ENCODE measurements around the gene ADARB1. TPM values are rescaled to one million over a fixed set of nuclear protein-coding genes. Genes with fewer than 3 reads are reported as not detected.

The ADARB1 gene
- total RNA-seq, 1 experiment from 2014 or later: 12.1 TPM

DNA sequence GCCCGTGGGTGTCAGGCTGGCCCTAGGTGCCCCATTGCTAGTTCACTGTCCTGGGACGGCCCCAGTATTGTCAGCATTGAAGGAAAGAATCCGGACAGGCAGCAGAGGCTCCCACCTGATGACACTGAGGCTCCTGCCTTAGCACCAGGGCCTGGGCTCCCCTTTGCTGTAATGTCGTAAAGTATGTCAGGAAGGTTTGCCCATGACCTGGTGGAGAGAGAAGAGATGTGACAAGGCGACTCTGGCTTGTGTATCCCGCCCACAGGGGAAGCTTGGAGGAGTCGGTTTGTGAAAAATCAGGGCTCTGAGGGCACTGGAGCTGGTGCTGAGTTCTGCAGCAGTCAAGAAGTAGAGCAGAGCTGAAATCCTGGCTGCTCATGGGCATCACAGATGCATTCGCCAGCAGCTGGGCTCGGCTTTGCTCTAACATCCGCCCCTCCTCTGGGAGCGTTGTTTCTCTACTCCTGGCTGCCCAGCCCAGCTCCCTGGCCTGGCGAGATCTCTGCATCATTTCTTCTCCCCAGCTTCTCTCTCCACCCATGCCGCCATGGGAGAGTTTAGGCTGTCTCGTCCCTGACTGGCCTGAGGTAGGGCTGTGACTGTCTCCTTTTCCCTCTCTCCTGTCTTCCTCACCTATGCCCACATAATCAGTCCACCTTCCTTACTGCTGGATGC is 74.1 kb downstream of the ADARB1 start:
- H3K9me3 ChIP-seq (ENCODE audit: insufficient read depth, low read depth): no peaks in the 10 kb centered on the region
- no peak overlapping the region for H3K27ac ChIP-seq
- no peaks in the 10 kb centered on the region for H4K20me1 ChIP-seq (ENCODE audit: insufficient read depth)
- BruUV-seq (replicated peaks): no TSS peak
- POLR2A ChIA-PET (ENCODE audit: unreplicated experiment): no interaction called here
- H3K4me3 ChIP-seq: no peak overlapping the region
- no peaks in the 10 kb centered on the region for H3F3A ChIP-seq (ENCODE audit: insufficient read depth, low read depth)
- no peak for DNase-seq
- intact Hi-C loops (cut with micrococcal nuclease; ENCODE audit: unreplicated experiment): loop anchor here (10.0 kb wide), 1 partner anchor 96 kb away; no protein-coding TSS in a partner anchor
- no peaks in the 10 kb centered on the region for H3K9me2 ChIP-seq (ENCODE audit: insufficient read depth)
- no peak overlapping the region for H2AFZ ChIP-seq
- no peak overlapping the region for H3K4me2 ChIP-seq
- no peaks in the 10 kb centered on the region for H3K79me2 ChIP-seq (ENCODE audit: low read depth)
- no peaks in the 10 kb centered on the region for H3K4me1 ChIP-seq (replicated peaks; ENCODE audit: insufficient read depth)
- no peaks in the 10 kb centered on the region for H3K27me3 ChIP-seq (ENCODE audit: insufficient read depth, low read depth)
- H3K36me3 ChIP-seq (ENCODE audit: low read depth): no peaks in the 10 kb centered on the region
- CTCF ChIA-PET: no interaction called here
- no peak for TF ChIP-seq EZH2 (IDR thresholded peaks at IDR 0.05; ENCODE audit: low read depth)
- TF ChIP-seq, protein P1, sequence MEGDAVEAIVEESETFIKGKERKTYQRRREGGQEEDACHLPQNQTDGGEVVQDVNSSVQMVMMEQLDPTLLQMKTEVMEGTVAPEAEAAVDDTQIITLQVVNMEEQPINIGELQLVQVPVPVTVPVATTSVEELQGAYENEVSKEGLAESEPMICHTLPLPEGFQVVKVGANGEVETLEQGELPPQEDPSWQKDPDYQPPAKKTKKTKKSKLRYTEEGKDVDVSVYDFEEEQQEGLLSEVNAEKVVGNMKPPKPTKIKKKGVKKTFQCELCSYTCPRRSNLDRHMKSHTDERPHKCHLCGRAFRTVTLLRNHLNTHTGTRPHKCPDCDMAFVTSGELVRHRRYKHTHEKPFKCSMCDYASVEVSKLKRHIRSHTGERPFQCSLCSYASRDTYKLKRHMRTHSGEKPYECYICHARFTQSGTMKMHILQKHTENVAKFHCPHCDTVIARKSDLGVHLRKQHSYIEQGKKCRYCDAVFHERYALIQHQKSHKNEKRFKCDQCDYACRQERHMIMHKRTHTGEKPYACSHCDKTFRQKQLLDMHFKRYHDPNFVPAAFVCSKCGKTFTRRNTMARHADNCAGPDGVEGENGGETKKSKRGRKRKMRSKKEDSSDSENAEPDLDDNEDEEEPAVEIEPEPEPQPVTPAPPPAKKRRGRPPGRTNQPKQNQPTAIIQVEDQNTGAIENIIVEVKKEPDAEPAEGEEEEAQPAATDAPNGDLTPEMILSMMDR (conservative IDR thresholded peaks at IDR 0.05): no peak

GRCh38 chr21:45149021-45149420 is 74.6 kb downstream of the ADARB1 start:
- BruUV-seq (replicated peaks): no TSS peak
- intact Hi-C loops (cut with micrococcal nuclease; ENCODE audit: unreplicated experiment): loop anchor here (10.0 kb wide), 1 partner anchor 96 kb away; no protein-coding TSS in a partner anchor
- ChIA-PET CTCF (no interaction called here), POLR2A (ENCODE audit: unreplicated experiment) (no interaction called here)
- H3K4me2 ChIP-seq: no peak overlapping the region
- no peaks in the 10 kb centered on the region for H3K4me1 ChIP-seq (replicated peaks; ENCODE audit: insufficient read depth)
- H3K9me3 ChIP-seq (ENCODE audit: insufficient read depth, low read depth): no peaks in the 10 kb centered on the region
- no peaks in the 10 kb centered on the region for H3K27me3 ChIP-seq (ENCODE audit: insufficient read depth, low read depth)
- no peak for DNase-seq
- no peaks in the 10 kb centered on the region for H3F3A ChIP-seq (ENCODE audit: insufficient read depth, low read depth)
- no peak overlapping the region for H2AFZ ChIP-seq
- no peak overlapping the region for H3K27ac ChIP-seq
- H3K9me2 ChIP-seq (ENCODE audit: insufficient read depth): no peaks in the 10 kb centered on the region
- H4K20me1 ChIP-seq (ENCODE audit: insufficient read depth): no peaks in the 10 kb centered on the region
- no peaks in the 10 kb centered on the region for H3K79me2 ChIP-seq (ENCODE audit: low read depth)
- no peak overlapping the region for H3K4me3 ChIP-seq
- H3K36me3 ChIP-seq (ENCODE audit: low read depth): no peaks in the 10 kb centered on the region
- TF ChIP-seq, protein P1 (conservative IDR thresholded peaks at IDR 0.05): no peak
- no peak for TF ChIP-seq EZH2 (IDR thresholded peaks at IDR 0.05; ENCODE audit: low read depth)

DNA sequence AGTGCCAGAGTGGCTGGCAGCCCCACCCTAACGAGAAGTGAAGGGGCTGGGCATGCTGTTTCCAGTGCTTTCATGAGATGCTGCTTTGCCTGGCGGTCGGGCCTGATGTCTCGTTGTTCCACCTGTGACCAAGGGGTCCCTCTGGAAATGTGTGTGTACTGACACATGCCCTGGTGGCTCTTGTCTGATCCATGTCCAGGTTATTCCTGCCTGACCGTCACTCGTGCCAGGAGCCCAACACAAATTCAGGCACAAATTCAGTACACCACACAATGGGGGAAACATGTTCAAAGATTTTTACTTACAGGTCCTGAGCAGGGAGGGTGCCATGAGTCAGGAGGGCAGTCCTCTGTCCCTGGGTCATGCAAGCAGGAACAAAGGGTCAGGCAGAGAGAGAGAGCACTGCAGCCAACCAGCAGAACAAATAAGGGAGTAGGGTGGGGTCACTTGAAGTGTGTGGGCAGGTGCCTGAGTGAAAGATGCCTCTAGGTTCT is 76.3 kb downstream of the ADARB1 start:
- H3K27ac ChIP-seq: no peak overlapping the region
- POLR2A ChIA-PET (ENCODE audit: unreplicated experiment): no interaction called here
- intact Hi-C loops (cut with micrococcal nuclease; ENCODE audit: unreplicated experiment): no loop called here
- no peak overlapping the region for H3K4me3 ChIP-seq
- no peaks in the 10 kb centered on the region for H3K9me3 ChIP-seq (ENCODE audit: insufficient read depth, low read depth)
- no peaks in the 10 kb centered on the region for H4K20me1 ChIP-seq (ENCODE audit: insufficient read depth)
- no peaks in the 10 kb centered on the region for H3K4me1 ChIP-seq (replicated peaks; ENCODE audit: insufficient read depth)
- CTCF ChIA-PET: no interaction called here
- no peak for DNase-seq
- no peak overlapping the region for H3K4me2 ChIP-seq
- no peaks in the 10 kb centered on the region for H3K36me3 ChIP-seq (ENCODE audit: low read depth)
- H3K9me2 ChIP-seq (ENCODE audit: insufficient read depth): no peaks in the 10 kb centered on the region
- no TSS peak for BruUV-seq (replicated peaks)
- no peak for TF ChIP-seq EZH2 (IDR thresholded peaks at IDR 0.05; ENCODE audit: low read depth)
- TF ChIP-seq, protein P1 (conservative IDR thresholded peaks at IDR 0.05): no peak
- no peak overlapping the region for H2AFZ ChIP-seq
- no peaks in the 10 kb centered on the region for H3K79me2 ChIP-seq (ENCODE audit: low read depth)
- no peaks in the 10 kb centered on the region for H3K27me3 ChIP-seq (ENCODE audit: insufficient read depth, low read depth)
- H3F3A ChIP-seq (ENCODE audit: insufficient read depth, low read depth): no peaks in the 10 kb centered on the region
